Glomerular visceral epithelial cell (primary cell): ENCODE results near the gene HECTD4.

ENCODE experiments used
- DNase-seq: peaks from one replicate; pipeline ENCODE4 v3.0.0-alpha.2; 2016; ENCODE audit errors: extremely low spot score

HECTD4 gene

DNA sequence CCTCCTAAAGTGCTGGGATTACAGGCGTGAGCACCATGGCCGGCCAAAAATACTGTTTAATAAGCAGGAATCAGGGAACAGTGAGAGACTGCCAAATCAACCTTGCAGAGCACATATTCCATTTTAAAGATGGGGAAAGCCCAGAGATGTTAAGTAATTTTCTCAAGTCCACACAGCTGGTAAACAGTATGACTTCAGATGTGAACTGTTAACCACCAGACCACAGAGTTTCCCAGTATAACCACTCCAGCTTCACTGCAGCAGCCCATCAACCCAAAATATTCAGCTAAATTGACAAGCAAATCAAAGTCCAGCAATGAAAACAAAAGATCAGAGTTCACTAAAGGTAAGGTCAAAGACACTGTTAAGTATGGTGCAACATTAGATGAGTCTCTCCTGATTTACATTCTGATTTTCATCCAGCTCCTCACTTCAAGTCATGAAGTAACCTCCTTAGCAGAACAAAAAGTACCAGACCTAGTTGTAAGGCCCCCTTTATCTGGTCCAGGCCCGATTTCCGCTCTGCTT is 174.8 kb downstream of the HECTD4 start:
- no peak for DNase-seq

DNA sequence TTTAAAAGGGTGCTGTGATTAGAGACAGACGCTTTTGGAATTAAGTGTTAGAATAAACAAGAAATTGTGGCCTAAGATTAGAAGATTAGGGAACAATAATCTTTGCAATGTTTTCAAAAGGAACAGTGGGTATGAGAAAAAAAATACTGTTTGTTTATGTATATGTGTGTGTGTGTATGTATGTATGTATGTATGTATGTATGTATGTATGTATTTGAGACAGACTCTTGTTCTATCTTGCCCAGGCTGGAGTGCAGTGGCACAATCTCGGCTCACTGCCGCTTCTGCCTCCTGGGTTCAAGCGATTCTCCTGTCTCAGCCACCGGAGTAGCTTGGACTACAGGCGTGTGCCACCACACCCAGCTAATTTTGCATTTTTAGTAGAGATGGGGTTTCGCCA is 175.3 kb downstream of the HECTD4 start:
- no peak for DNase-seq

DNA sequence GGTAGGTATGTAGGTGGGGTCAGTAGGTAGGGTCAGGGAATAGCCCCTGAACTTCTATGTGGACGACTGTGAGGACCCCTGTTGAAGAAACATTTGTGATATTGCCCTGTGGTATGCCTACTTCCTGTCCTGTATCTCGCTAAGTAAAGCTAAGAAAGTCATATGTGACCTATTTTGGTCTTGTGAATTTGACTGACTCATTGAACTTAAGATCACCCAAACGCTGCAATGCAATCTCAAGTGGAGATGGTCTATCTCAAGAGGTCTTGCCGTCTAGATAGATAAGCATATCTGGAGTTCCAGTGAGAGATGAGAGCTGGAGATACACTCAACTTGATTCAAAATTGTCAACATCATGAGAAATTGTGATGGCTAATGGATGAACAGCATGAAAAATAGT is 183.1 kb downstream of the HECTD4 start:
- DNase-seq, result no peak

DNA sequence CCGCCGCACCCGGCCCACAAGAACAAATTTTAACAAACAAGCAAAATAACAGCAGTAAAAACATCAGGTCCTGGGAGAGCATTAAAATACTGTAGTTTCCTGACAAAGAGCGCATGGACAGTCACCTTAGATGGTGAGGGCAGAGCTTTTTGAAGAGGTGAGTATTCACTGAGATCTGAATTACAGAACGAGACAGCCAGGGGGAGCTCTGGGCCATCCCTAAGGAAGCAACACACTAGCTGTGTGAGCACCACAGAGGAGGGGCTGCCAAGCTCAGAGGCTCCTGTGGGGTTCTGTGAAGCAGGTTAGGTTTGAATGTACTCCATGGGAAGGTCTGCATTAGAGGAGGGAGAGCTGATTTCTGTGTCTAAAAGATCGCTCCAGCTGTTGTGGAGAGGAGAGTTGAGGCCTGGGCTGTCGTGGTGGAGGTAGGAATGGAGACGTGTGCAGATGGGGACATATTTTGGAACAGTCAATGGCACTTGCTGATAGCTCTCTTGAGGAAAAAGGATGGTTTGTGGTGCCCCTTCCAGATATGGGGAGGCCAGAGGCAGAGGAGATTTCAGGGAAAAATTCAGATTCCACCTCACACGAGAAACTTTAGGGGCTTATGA is 184.0 kb downstream of the HECTD4 start:
- DNase-seq, result peak; percentile 56

DNA sequence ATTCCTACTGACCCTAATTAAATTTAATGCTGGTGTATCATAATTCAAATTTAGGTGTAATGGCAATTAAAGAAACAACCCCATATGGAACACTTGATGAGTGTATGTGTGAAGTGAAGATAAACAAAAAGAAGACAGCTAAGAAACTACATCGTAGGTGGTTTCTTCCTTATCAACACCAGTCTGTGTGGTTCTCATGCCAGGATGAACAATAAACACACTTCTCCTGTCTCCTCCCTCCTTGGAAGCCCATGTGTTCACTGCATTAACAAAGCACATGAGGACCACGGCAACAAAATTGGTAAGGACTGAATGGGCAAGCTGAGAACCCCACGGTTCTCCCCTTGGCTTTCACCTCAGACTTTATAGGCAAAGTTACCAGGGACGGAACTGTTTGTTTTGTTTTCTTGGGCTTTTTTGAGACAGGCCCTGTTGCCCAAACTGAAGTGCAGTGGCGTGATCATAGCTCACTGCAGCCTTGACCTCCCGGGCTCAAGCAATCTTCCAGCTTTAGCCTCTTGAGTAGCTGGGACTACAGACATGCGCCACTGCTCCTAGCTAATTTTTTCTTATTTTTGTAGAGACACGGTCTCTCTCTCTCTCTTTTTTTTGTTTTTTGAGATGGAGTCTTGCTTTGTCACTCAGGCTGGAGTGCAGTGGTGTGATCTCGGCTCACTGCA is 185.9 kb downstream of the HECTD4 start:
- no peak for DNase-seq

DNA sequence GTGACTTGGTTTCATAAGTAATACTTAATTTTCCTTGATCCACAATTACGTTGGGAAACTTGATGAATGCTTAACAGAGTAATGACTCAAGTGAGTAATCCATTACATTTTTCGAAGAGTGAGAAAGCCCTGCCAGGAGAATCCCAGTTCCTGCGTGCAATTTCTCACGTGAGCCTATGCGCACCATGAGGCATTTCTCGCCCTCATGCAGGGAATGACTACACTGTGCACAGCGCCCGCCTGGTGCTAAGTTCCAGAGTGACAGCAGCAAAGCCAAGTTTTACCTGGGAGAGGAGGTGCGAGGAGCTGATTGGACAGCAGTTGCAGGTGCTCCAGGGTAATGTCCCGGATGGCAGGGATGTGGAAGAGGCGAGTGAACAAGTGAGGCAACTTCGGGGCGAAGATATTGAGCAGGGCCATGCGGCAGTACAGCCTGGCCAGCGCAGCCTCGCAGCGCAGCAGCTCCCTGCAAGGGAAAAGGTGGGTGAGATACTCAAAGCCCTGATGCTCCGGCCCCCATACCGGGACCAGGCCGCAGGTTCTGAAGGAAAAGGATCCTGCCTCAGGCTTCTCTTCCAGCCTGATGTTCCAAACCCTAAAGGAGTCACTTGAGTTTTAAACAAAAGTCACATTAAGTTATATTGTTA is 187.5 kb downstream of the HECTD4 start:
- no peak for DNase-seq

DNA sequence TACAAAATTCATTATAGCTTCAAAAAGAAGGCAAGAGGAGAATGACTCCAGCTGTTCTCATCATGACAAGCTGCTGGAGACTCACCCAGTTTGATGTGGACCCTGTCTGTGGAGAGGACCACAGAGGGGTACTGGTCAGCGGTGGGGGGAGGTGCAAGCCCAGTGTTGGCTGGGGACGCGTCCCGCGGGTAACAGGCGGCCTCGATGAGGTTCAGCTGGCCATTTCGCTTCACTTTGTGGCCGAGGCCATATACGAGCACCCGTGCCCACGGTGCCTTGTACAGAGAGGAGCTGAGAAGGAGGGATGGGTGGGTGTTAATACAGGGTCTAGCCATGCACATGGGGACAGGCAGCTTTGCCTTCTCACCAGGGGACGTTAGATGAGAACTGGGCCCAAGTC is 189.8 kb downstream of the HECTD4 start:
- no peak for DNase-seq

DNA sequence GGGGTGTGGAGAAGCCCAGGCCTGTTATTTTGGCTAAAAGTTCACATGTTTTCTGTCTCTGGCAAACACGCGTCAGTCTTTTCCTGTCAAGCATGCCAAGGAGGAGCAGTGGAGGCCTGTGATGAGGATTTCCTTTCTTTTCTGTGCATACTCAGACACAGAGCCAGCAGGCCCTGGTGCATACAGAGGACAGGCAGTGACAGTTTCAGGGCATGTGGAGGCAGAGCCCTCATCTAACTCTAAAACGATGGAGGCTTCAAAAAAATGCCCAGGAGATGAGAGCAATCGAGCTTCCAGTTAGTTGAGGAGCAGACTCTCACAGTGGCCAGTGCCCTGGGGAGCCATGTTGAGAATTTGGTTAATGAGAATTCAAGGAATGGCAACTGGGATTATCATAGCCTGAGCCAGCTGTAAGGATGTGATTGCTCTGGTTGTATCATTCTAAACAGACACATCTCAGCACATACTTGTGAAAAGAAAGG is 190.3 kb downstream of the HECTD4 start:
- DNase-seq, result no peak

DNA sequence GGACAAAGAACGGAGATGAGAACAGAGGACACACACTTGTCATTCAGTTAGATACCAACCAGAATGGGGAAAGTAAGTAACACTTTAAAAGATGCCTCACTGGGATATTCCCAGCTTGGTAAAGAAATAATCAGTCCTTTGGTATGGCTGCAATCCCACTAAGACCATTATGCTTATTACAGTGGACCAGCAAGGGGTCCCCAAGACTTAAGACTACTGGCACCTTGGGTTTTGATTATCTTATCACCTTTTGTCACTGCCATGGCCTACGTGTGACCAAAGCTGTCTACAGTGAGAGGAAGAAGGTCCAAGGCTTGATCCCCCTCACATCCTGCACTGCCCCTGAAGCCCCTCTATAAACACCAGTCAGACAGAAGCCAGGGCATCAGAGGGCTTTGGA is 191.0 kb downstream of the HECTD4 start:
- no peak for DNase-seq

DNA sequence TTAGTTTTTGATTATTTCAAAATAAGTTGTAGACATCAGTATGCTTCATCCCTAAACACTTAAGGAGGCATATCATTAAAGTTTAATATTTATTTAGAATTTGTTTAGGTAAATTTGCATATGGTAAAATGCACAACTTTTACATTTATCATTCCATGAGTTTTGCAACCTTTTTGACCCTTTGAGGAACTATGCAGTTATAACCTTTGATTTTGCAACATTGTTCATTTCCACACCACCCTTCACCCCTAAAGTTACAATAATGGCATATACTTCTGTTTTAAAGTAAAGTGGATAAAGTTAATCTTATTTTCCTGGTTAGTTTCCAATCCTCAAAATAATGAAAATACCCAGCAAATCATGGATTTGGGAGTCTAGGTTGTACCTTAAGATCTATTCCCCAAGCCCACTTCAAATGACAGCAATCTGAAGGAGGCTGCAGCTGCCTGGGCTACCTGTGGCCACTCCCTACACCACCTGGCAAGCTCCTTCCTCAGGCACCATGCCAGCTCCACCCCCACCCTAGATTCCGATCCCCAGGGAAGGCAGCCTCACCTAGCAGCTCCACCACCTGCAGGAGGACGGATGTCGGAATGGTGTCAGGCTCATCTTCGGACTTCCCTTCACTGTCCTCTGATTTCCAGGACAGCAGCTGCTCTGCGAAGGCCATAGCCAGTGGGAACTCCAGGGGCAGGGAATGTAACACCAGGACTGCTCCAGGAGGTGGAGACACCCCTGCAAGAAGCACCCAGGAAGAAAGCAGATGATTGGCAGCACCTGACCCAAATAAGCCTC is 191.8 kb downstream of the HECTD4 start:
- no peak for DNase-seq

DNA sequence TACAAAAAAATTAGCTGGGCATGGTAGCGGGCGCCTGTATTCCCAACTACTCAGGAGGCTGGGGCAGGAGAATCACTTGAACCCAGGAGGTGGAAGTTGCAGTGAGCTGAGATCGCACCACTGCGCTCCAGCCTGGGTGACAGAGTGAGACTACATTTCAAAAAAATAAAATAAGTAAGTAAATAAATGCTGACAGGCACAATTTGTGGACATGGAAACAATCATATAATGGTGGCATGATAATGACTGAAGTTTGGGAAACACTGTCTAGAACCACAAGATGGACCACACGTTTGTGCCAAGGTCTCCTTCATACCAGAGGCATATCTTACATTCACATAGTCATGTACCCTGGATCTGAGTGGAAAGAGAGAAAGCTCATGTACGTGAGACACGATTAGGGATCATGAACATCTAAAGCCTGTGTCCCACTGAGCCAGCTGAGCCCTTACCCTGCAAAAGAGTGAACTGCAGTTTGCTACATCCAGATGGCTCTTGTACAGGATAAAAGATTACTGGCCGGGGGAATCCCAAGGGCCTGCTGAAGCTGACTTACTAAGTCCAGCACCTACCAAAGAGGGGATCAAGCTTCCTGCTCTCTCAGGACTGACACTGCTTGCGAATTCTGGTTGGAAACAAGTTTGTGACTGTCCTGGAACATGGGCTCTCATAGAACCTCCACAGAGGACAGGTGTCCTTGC is 194.0 kb downstream of the HECTD4 start:
- no peak for DNase-seq

DNA sequence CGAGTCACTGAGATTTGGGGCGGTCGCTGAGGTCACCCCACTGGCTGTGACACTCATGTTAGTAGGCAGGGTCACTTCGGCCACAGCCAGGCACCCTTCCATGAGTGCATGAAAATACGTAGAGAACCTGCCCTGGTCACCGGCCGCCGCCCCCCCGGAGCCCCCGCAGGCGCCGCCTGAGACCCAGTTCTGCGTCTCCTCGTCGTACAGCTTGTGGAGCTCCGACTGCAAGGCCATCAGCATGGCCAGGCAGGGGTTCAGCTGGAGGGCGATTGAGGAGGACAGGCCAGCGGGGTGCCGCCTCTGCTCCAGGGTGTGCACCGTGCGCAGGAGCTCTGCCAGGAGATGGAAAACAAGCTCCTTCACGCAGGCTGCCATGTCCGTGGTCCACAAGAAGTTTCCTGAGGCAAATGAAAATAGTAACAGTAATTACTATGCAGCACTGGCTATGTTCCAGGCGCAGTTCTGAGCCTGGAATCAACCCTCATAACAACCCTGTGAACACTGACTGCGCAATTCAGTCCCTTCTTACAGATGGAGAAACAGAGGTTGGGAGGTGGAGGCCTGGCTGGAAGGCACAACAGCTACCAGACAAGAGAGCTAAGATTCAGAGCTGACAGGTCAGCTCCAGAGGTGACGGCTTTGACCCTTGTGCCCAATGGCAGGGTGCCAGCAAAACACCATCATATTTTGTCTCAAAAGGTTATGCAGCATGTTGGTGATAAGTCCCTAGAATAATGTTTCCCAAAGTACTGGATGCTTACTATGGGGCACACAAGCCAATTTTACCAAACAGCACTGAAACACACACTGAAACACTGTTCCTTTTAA is 196.9 kb downstream of the HECTD4 start:
- no peak for DNase-seq

DNA sequence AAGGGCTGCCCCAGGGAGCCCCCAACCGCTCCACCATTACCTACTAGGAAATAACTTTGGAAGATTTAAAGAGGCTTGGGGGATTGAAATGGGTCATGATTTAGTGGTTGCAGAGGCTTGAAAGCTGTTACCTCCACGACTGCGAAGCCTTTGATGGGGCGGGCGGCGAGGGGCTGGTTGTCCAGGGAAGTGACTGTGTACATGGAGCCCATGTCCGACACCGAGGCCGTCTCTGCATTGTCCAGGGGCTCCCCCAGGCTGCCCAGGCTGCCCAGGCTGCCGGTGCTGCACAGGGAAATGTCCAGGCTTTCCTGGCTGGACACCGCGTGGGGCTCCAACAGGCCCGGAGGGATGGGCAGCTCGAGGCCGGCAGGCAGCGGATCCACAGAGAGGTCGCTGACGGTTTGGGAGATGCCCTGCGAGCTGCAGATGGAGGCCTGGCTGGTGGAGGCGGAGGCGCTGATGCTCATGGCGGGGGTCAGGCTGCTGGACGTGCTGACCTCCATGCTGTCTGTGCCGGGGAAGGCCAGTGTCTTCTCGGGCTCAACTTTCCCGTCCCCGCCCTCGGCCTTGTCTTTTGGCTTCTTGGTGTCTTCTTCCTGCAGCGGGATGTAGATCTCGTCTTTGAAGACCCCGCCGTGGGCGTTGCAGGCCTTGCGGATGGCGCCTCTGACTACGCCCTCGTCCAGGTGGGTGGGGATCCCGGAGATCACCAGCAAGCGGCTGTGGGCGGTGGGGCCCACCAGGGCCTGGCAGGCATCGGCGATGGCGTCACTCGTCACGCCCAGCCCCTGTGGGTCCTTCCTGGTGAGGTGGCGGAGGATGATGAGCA is 198.0 kb downstream of the HECTD4 start:
- no peak for DNase-seq

DNA sequence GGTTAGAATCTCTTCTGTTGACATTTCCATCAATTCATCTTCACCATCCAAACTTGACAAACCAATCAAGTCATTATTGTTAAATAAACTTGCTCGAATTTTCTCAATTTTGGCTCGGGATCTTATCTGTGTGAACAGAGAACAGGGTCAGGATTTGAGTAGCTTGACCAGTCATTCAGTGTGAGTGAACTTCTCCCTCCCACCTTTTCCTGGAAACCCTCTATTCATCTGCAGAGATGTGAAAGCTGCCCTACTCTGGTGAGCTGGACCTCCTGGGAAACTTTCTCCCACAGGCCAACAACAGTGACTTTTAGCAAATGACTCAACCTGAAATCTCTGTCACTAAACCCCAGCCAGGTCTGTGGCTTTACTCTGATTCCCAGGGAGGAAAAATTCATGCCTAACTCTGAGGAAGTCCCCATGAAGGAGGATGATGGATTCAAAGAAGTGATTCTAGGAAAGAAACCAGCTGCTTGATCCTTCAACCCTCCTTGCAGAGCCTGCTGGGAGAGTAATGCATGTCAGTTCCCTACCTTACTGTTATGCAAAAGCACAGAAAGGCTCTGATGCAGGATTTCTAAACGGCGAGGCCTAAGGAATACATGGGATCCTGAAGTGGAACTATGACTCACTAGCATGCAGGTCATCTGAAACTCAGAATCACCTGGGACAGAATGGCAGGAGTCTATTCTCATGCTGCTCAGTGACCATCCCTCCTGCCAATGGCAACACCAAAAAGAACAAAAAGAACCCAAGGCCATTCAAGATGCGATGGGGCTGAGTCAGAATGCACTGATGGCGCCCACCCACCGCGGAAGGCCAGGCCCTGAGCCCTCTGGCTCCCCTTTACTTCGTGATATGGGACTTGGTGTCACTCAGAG is 198.8 kb downstream of the HECTD4 start:
- no peak for DNase-seq

DNA sequence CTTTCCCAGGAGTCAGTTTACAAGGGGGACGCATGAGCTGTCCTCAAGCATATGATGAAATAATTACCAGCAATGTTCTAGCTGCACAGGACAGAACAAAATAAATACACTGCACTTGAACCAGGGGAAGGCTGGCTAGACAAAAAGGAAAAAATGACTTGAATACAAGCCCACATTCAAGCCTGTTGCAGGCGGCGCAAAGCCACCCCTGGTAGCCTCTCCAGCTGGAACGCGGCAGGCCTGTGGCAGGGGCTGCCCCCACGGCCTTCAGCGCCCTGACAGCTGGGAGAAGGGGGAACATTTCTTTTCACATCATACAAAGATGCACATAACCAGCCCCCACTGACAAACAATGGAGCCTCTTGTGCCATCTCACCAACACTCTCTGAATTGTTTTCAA is 199.7 kb downstream of the HECTD4 start:
- DNase-seq, result no peak

DNA sequence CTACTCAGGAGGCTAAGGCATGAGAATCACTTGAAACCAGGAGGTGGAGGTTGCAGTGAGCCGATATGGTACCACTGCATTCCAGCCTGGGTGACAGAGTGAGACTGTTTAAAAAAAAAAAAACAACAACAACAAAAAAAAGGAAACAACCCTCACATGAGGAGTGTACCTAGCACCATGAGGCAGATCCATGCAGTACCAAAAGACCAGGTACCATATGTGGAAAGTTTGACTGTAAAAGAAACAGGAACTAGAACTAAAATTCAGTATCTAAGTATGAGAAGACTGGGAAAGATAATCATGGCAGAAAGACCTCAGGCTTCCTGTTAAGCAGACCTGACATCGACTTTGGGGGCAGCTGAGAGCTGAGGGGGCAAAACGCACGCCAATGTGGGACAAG is 201.8 kb downstream of the HECTD4 start:
- DNase-seq, result no peak

DNA sequence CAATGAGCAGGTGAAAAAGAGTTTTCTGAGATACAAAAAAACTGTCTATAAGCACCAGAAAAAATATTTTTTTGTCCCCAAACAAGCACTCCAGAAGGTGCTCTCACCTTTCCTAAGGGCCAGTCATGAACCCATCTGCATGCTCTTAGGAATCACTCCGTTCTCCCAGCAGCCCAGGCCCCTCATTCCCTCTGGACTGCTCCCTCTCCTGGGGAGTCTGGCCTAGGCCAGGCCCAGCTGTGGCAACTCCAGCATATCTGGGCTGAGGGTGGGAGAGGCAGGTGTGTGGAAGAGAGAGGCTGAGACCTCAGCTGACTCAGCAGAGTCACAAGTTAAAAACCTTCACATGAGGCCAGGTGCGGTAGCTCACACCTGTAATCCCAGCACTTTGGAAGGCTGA is 202.3 kb downstream of the HECTD4 start:
- no peak for DNase-seq

DNA sequence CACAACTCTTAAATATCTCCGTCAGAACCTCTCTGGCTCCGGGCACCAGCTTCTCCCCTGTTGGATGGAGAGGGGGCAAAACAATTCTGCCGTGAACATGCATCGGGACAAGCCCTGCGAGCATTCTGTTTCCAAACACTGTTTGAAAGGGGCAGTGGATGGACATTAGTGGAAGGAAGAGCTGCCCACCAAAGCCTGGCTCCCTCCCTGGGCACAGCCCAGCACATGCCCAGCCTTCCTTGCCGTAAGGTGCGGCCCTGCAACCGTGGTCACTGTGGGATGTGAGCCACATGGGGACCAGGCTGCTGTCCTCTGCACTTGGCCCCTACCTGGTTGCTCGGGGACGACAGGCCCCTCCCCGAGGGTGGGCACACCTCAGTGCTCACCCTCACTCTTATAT is 202.9 kb downstream of the HECTD4 start:
- no peak for DNase-seq

DNA sequence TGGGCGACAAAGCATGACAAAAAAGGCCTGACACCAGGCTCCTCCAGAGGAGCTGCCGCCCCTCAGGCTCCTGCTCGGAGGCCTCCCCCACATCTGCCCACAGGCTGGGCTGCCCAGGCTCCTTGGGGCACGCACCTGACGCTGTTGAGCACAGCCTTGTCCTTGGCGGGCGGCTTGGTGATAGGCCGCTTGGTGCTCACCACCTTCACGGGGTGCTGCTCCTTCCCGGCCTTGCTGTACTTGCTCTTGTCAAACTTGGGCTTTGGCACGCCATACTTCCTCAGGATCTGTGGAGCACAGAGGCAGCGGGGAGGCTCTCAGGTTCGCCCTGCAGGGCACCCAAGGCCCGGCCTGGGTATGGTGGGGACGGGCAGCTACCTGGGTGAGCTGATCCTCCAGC is 203.4 kb downstream of the HECTD4 start:
- DNase-seq, result no peak
